ENCODE data around the gene DOK1. TPM values are rescaled to one million over a fixed set of nuclear protein-coding genes. Genes with fewer than 3 reads are reported as not detected.

The DOK1 gene
- total RNA-seq, 1 experiment from 2014 or later, result 4.7 TPM

DNA sequence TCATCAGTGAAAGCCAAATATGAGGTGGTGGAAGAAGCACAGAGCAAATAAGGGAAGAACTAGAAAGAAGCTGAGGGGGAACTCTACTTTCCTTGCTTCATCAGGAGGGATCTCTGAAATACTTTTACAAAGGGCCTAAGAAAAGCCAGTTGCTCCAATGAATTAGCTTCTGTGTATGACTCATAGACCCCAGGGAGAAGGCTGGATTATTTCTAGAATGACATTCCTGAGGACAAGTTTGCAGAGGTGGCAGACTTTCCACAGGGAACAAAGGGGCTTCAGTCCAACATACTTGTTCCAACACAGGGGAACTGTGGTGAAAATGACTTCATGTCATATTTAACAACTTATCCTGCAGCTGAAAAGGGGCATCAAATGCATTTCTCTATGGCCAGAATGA, 29.0 kb downstream of the DOK1 start:
- H2AFZ ChIP-seq (ENCODE audit: low read length), result no peak overlapping the region
- no peaks in the 10 kb centered on the region for H3F3A ChIP-seq (ENCODE audit: low read length, unreplicated experiment)
- H3K36me3 ChIP-seq (ENCODE audit: low read depth, low read length), result no peaks in the 10 kb centered on the region
- ChIA-PET POLR2A (ENCODE audit: unreplicated experiment) (no interaction called here), CTCF (interaction anchor here (0.6 kb wide), 1 partner anchor 174 kb away, joined by 3 read pairs; no protein-coding TSS in a partner anchor)
- H3K9me2 ChIP-seq (replicated peaks; ENCODE audit: low read length), result no peaks in the 10 kb centered on the region
- H3K4me1 ChIP-seq (ENCODE audit: insufficient read depth, low read length), result peaks cover 13% of the 10 kb centered on the region
- no peaks in the 10 kb centered on the region for H3K9me3 ChIP-seq (ENCODE audit: low read length)
- H3K79me2 ChIP-seq (ENCODE audit: low read length), result no peaks in the 10 kb centered on the region
- H3K27ac ChIP-seq (ENCODE audit: low read length), result no peak overlapping the region
- H3K4me3 ChIP-seq (ENCODE audit: low read length), result no peak overlapping the region
- BruUV-seq (replicated peaks), result no TSS peak
- no peaks in the 10 kb centered on the region for H4K20me1 ChIP-seq (ENCODE audit: low read length)
- DNase-seq (peak; percentile 55), ATAC-seq (no peak)
- no peak overlapping the region for H3K4me2 ChIP-seq (ENCODE audit: low read length)
- no peaks in the 10 kb centered on the region for H3K27me3 ChIP-seq (ENCODE audit: low read length)
- intact Hi-C loops (cut with micrococcal nuclease), result no loop called here
- no peak overlapping the region for H3K9ac ChIP-seq (ENCODE audit: low read length)
- TF ChIP-seq, protein P1, sequence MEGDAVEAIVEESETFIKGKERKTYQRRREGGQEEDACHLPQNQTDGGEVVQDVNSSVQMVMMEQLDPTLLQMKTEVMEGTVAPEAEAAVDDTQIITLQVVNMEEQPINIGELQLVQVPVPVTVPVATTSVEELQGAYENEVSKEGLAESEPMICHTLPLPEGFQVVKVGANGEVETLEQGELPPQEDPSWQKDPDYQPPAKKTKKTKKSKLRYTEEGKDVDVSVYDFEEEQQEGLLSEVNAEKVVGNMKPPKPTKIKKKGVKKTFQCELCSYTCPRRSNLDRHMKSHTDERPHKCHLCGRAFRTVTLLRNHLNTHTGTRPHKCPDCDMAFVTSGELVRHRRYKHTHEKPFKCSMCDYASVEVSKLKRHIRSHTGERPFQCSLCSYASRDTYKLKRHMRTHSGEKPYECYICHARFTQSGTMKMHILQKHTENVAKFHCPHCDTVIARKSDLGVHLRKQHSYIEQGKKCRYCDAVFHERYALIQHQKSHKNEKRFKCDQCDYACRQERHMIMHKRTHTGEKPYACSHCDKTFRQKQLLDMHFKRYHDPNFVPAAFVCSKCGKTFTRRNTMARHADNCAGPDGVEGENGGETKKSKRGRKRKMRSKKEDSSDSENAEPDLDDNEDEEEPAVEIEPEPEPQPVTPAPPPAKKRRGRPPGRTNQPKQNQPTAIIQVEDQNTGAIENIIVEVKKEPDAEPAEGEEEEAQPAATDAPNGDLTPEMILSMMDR (conservative IDR thresholded peaks at IDR 0.05; ENCODE audit: low read depth, low read length), result no peak
- TF ChIP-seq EZH2phosphoT487 (IDR thresholded peaks at IDR 0.05; ENCODE audit: borderline replicate concordance, low read length) (no peak), EZH2 (IDR thresholded peaks at IDR 0.05; ENCODE audit: low read length, unreplicated experiment) (no peak)

DNA sequence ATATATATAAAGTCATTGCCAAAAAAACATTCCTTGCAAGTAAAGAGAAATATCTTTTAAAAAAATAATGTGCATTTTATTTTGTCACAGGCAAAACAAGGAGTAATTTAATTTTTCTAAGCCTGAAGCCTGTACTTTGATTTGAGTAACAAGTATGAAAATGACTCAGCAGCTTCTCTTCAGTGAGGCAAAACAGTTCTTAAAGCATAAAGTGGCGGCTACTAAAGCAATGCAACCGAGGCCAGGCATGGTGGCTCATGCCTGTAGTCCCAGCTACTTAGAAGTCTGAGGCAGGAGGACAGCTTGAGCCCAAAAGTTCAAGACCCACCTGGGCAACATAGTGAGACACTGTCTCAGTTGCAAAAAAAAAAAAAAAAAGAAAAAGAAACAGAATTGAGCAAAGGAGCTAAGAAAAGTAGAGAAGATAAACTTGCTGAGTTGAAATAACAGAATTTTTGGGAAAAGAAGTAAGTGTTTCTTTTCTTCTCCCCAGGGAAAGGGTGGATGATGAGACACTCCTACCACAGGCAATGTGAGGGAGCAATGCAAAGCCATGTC, 29.6 kb downstream of the DOK1 start:
- Histone ChIP-seq H3K79me2 (ENCODE audit: low read length) (no peaks in the 10 kb centered on the region), H4K20me1 (ENCODE audit: low read length) (no peaks in the 10 kb centered on the region), H3K36me3 (ENCODE audit: low read depth, low read length) (no peaks in the 10 kb centered on the region), H3K9me2 (replicated peaks; ENCODE audit: low read length) (no peaks in the 10 kb centered on the region), H3K4me3 (ENCODE audit: low read length) (no peak overlapping the region), H3K4me2 (ENCODE audit: low read length) (no peak overlapping the region), H2AFZ (ENCODE audit: low read length) (no peak overlapping the region), H3K27me3 (ENCODE audit: low read length) (no peaks in the 10 kb centered on the region), H3K9ac (ENCODE audit: low read length) (no peak overlapping the region), H3F3A (ENCODE audit: low read length, unreplicated experiment) (no peaks in the 10 kb centered on the region), H3K9me3 (ENCODE audit: low read length) (no peaks in the 10 kb centered on the region), H3K4me1 (ENCODE audit: insufficient read depth, low read length) (peaks cover 19% of the 10 kb centered on the region), H3K27ac (ENCODE audit: low read length) (no peak overlapping the region)
- intact Hi-C loops (cut with micrococcal nuclease), result no loop called here
- DNase-seq (no peak), ATAC-seq (no peak)
- TF ChIP-seq, protein P1 (conservative IDR thresholded peaks at IDR 0.05; ENCODE audit: low read depth, low read length), result no peak
- no peak for TF ChIP-seq EZH2 (IDR thresholded peaks at IDR 0.05; ENCODE audit: low read length, unreplicated experiment)
- TF ChIP-seq EZH2phosphoT487 (IDR thresholded peaks at IDR 0.05; ENCODE audit: borderline replicate concordance, low read length), result no peak
- CTCF ChIA-PET, result no interaction called here
- POLR2A ChIA-PET (ENCODE audit: unreplicated experiment), result no interaction called here
- no TSS peak for BruUV-seq (replicated peaks)

DNA sequence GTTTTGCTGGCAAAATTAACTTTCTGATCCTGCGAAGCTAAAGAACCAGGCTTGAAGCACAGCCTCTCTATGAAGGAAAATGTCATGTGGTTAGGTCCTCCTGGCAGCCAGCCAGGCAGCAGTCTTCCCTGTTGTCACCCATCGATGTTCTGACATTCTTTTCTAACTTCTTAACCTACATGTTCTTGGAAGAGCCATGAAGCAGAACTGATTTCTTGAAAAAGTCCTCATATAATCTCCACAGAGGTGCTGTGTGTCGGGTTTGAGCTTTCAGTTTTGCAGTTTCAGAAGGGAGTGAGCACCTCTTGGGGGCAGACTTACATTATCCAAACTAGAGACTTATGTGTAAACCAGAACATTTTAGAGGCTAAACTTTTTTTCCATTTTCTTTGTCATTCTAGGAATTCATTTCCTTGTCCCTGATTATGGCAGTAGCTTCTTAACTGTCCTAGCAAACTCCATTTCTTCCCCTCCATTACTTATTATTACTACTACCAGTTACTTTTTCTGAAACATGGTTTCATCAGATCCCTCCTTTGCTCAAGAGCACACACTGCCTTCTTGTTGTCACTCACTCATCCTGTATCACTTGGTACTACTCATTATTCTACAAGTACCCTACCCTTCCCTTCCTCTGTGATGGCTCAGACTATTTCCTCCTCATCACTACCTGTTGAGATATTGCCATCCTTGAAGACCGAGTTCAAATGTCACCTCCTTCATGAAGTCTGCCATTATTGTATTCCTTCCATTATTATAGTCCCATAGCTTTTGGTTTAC, 31.1 kb downstream of the DOK1 start:
- H3K9me3 ChIP-seq (ENCODE audit: low read length), result no peaks in the 10 kb centered on the region
- TF ChIP-seq, protein P1 (conservative IDR thresholded peaks at IDR 0.05; ENCODE audit: low read depth, low read length), result no peak
- TF ChIP-seq EZH2 (IDR thresholded peaks at IDR 0.05; ENCODE audit: low read length, unreplicated experiment) (no peak), EZH2phosphoT487 (IDR thresholded peaks at IDR 0.05; ENCODE audit: borderline replicate concordance, low read length) (no peak)
- no peaks in the 10 kb centered on the region for H3K27me3 ChIP-seq (ENCODE audit: low read length)
- H3K9ac ChIP-seq (ENCODE audit: low read length), result no peak overlapping the region
- ChIA-PET CTCF (interaction anchor here (0.6 kb wide), 1 partner anchor 280 kb away, joined by 12 read pairs; no protein-coding TSS in a partner anchor), POLR2A (ENCODE audit: unreplicated experiment) (no interaction called here)
- no peak for DNase-seq
- ATAC-seq, result no peak
- no peak overlapping the region for H3K4me2 ChIP-seq (ENCODE audit: low read length)
- no peak overlapping the region for H3K27ac ChIP-seq (ENCODE audit: low read length)
- no peak overlapping the region for H2AFZ ChIP-seq (ENCODE audit: low read length)
- H3K4me3 ChIP-seq (ENCODE audit: low read length), result no peak overlapping the region
- BruUV-seq (replicated peaks), result no TSS peak
- H3K79me2 ChIP-seq (ENCODE audit: low read length), result no peaks in the 10 kb centered on the region
- no peaks in the 10 kb centered on the region for H3K36me3 ChIP-seq (ENCODE audit: low read depth, low read length)
- intact Hi-C loops (cut with micrococcal nuclease), result loop anchor here (5.0 kb wide), 2 partner anchors 53 to 118 kb away; partner anchors contain the start of gene MOGS
- no peaks in the 10 kb centered on the region for H3F3A ChIP-seq (ENCODE audit: low read length, unreplicated experiment)
- H3K4me1 ChIP-seq (ENCODE audit: insufficient read depth, low read length), result peaks cover 19% of the 10 kb centered on the region
- H3K9me2 ChIP-seq (replicated peaks; ENCODE audit: low read length), result no peaks in the 10 kb centered on the region
- no peaks in the 10 kb centered on the region for H4K20me1 ChIP-seq (ENCODE audit: low read length)
